ENCODE data around the gene ASB2.

Gene ASB2

DNA sequence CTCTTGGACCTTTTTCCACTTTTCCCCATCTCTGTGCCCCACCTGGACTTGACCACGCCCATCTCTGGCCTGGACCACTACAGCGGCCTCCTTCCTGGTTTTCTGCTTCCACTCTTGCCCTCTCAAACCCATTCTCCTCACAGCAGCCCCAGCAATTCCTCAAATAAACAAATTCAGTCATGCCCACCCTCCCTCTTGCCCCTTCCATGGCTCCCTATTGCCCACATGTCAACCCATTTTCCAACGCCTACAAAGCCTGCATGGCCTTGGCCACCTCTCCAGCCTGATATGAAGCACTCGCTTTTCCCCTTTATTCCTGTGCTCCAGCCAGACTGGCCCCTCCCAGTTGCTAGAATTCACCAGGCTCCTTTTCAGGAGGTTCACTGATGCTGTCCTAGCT, 43.9 kb upstream of the ASB2 start:
- no peak for DNase-seq (ENCODE audit: low read depth in 1 of 2, low spot score in 1 of 2)
- no peak overlapping the region for H3K4me3 ChIP-seq (replicated peaks; ENCODE audit: insufficient read depth, low read length)
- TF ChIP-seq, protein P1, sequence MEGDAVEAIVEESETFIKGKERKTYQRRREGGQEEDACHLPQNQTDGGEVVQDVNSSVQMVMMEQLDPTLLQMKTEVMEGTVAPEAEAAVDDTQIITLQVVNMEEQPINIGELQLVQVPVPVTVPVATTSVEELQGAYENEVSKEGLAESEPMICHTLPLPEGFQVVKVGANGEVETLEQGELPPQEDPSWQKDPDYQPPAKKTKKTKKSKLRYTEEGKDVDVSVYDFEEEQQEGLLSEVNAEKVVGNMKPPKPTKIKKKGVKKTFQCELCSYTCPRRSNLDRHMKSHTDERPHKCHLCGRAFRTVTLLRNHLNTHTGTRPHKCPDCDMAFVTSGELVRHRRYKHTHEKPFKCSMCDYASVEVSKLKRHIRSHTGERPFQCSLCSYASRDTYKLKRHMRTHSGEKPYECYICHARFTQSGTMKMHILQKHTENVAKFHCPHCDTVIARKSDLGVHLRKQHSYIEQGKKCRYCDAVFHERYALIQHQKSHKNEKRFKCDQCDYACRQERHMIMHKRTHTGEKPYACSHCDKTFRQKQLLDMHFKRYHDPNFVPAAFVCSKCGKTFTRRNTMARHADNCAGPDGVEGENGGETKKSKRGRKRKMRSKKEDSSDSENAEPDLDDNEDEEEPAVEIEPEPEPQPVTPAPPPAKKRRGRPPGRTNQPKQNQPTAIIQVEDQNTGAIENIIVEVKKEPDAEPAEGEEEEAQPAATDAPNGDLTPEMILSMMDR (IDR thresholded peaks at IDR 0.05; ENCODE audit: insufficient read depth, low read length): no peak
- TF ChIP-seq GABPA (IDR thresholded peaks at IDR 0.05; ENCODE audit: low read depth): no peak
- TF ChIP-seq, protein P2, sequence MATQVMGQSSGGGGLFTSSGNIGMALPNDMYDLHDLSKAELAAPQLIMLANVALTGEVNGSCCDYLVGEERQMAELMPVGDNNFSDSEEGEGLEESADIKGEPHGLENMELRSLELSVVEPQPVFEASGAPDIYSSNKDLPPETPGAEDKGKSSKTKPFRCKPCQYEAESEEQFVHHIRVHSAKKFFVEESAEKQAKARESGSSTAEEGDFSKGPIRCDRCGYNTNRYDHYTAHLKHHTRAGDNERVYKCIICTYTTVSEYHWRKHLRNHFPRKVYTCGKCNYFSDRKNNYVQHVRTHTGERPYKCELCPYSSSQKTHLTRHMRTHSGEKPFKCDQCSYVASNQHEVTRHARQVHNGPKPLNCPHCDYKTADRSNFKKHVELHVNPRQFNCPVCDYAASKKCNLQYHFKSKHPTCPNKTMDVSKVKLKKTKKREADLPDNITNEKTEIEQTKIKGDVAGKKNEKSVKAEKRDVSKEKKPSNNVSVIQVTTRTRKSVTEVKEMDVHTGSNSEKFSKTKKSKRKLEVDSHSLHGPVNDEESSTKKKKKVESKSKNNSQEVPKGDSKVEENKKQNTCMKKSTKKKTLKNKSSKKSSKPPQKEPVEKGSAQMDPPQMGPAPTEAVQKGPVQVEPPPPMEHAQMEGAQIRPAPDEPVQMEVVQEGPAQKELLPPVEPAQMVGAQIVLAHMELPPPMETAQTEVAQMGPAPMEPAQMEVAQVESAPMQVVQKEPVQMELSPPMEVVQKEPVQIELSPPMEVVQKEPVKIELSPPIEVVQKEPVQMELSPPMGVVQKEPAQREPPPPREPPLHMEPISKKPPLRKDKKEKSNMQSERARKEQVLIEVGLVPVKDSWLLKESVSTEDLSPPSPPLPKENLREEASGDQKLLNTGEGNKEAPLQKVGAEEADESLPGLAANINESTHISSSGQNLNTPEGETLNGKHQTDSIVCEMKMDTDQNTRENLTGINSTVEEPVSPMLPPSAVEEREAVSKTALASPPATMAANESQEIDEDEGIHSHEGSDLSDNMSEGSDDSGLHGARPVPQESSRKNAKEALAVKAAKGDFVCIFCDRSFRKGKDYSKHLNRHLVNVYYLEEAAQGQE (IDR thresholded peaks at IDR 0.05; ENCODE audit: insufficient replicate concordance, low read depth): no peak
- TF ChIP-seq POLR2AphosphoS5 (IDR thresholded peaks at IDR 0.05; ENCODE audit: low read depth): no peak
- TF ChIP-seq SPI1 (IDR thresholded peaks at IDR 0.05; ENCODE audit: borderline replicate concordance, low read depth): no peak
- H3K27me3 ChIP-seq (ENCODE audit: insufficient read depth, poor library complexity, severe bottlenecking): no peaks in the 10 kb centered on the region
- no peak overlapping the region for H3K27ac ChIP-seq (replicated peaks)

DNA sequence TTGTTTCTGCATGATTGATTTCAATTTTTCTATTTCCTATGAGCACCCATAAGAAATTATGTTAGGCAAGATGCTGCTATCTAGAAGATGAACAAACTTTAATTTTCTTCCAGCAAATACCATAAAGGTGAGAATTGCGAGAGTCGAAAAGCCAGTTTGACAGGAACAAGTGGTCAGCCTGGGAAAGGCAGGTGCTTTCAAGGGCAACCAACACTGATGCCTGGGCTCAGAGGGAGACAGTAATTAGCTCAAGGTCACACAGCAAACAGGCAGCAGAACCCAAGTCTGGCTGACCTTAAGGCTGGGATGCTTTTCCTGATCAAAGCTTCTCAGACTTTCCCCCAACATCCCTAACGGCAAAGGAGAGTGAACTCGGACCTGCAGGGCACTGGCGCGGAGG, 43.0 kb upstream of the ASB2 start:
- DNase-seq (ENCODE audit: low read depth in 1 of 2, low spot score in 1 of 2): no peak
- TF ChIP-seq, protein P2 (IDR thresholded peaks at IDR 0.05; ENCODE audit: insufficient replicate concordance, low read depth): no peak
- no peak for TF ChIP-seq POLR2AphosphoS5 (IDR thresholded peaks at IDR 0.05; ENCODE audit: low read depth)
- TF ChIP-seq, protein P1 (IDR thresholded peaks at IDR 0.05; ENCODE audit: insufficient read depth, low read length): no peak
- TF ChIP-seq SPI1 (IDR thresholded peaks at IDR 0.05; ENCODE audit: borderline replicate concordance, low read depth): no peak
- no peak for TF ChIP-seq GABPA (IDR thresholded peaks at IDR 0.05; ENCODE audit: low read depth)
- H3K27ac ChIP-seq (replicated peaks): no peak overlapping the region
- H3K4me3 ChIP-seq (replicated peaks; ENCODE audit: insufficient read depth, low read length): no peak overlapping the region
- H3K27me3 ChIP-seq (ENCODE audit: insufficient read depth, poor library complexity, severe bottlenecking): no peaks in the 10 kb centered on the region

- TF ChIP-seq, protein P1 (IDR thresholded peaks at IDR 0.05; ENCODE audit: insufficient read depth, low read length): no peak
- TF ChIP-seq, protein P2 (IDR thresholded peaks at IDR 0.05; ENCODE audit: insufficient replicate concordance, low read depth): no peak
- TF ChIP-seq GABPA (IDR thresholded peaks at IDR 0.05; ENCODE audit: low read depth) (no peak), POLR2AphosphoS5 (IDR thresholded peaks at IDR 0.05; ENCODE audit: low read depth) (no peak), SPI1 (IDR thresholded peaks at IDR 0.05; ENCODE audit: borderline replicate concordance, low read depth) (no peak)
- Histone ChIP-seq H3K27ac (replicated peaks) (no peak overlapping the region), H3K27me3 (ENCODE audit: insufficient read depth, poor library complexity, severe bottlenecking) (no peaks in the 10 kb centered on the region), H3K4me3 (replicated peaks; ENCODE audit: insufficient read depth, low read length) (no peak overlapping the region)
- no peak for DNase-seq (ENCODE audit: low read depth in 1 of 2, low spot score in 1 of 2)
Observed at GRCh38 chr14:94018308-94018707, 41.9 kb upstream of the ASB2 start.

Measured in HL-60 (cell line).